K562 (cell line): ENCODE measurements around the gene CCNB1IP1. TPM values are rescaled to one million over a fixed set of nuclear protein-coding genes. Genes with fewer than 3 reads are reported as not detected.

Source experiments
- BCOR ChIP-seq: fragments of 450-650 bp; IDR thresholded peaks from 2 replicates; pipeline ENCODE4 v1.6.1; 2016
- CGGBP1 ChIP-seq: fragments of 250-450 bp; sonication (Bioruptor Pico); IDR thresholded peaks from 2 replicates; pipeline ENCODE4 v1.9.0; 2021; ENCODE audit warnings: mild to moderate bottlenecking
- CREB1 ChIP-seq, 2 experiments: sonication (generic) in 1 of 2; formaldehyde crosslinking in 1 of 2; IDR thresholded peaks; 2 replicates each; pipeline versions ENCODE4 v1.6.1 to v1.8.0; 2012 to 2022; ENCODE audit warnings: inconsistent platforms in 1 of 2, mild to moderate bottlenecking in 1 of 2, missing genetic modification reagents in 1 of 2, moderate library complexity in 1 of 2
- HSF4 ChIP-seq: fragments of 250-450 bp; sonication (Bioruptor Pico); IDR thresholded peaks from 2 replicates; pipeline ENCODE4 v2.1.2; 2022; ENCODE audit warnings: mild to moderate bottlenecking, moderate library complexity, borderline replicate concordance
- IRF1 ChIP-seq: sonication (generic); formaldehyde crosslinking; IDR thresholded peaks from 2 replicates; pipeline ENCODE4 v1.8.0; 2022; ENCODE audit warnings: missing genetic modification reagents, mild to moderate bottlenecking, borderline replicate concordance
- NCOR1 ChIP-seq: fragments of 450-650 bp; IDR thresholded peaks from 2 replicates; pipeline ENCODE4 v1.6.1; 2016; ENCODE audit warnings: mild to moderate bottlenecking, moderate library complexity
- RREB1 ChIP-seq: fragments of 250-450 bp; sonication (Bioruptor Pico); IDR thresholded peaks from 2 replicates; pipeline ENCODE4 v1.4.0; 2020
- SIN3B ChIP-seq: fragments of 450-650 bp; IDR thresholded peaks from 2 replicates; pipeline ENCODE4 v1.6.1; 2017; ENCODE audit warnings: low read depth, mild to moderate bottlenecking, moderate library complexity
- SMARCE1 ChIP-seq: fragments of 450-650 bp; IDR thresholded peaks from 2 replicates; pipeline ENCODE4 v1.7.1; 2016; ENCODE audit warnings: mild to moderate bottlenecking
- TBP ChIP-seq: optimal IDR thresholded peaks from 2 replicates; pipeline ENCODE3; 2011; ENCODE audit warnings: low read depth, low read length, improper control_type of control experiment
- ZNF175 ChIP-seq: fragments of 200-800 bp; sonication (Bioruptor generic); IDR thresholded peaks from 2 replicates; pipeline ENCODE4 v1.6.1; 2016; ENCODE audit warnings: low read depth, mild to moderate bottlenecking, missing genetic modification characterization, missing compliant biosample characterization
- ZNF407 ChIP-seq: fragments of 450-650 bp; IDR thresholded peaks from 2 replicates; pipeline ENCODE4 v1.6.1; 2016; ENCODE audit warnings: low read depth
- ZNF431 ChIP-seq: sonication (generic); formaldehyde crosslinking; IDR thresholded peaks from 2 replicates; pipeline ENCODE4 v1.8.0; 2022; ENCODE audit warnings: mild to moderate bottlenecking, missing genetic modification reagents
- ZNF79 ChIP-seq: fragments of 250-450 bp; sonication (Bioruptor Pico); IDR thresholded peaks from 2 replicates; pipeline ENCODE4 v1.4.0; 2020; ENCODE audit warnings: low read depth, mild to moderate bottlenecking, moderate library complexity
- polyA plus RNA-seq, 8 experiments: library from polyadenylated mRNA; depleted of rRNA in 4 of 8; stranded (reverse) in 5 of 8; unstranded in 3 of 8; fragments of >200 nt; fragmentation: Nextera tagmentation in 2 of 8; fragmentation: Illumina TruSeq in 1 of 8; extraction: Ambion mirVana in 2 of 8; extraction: Trizol in 1 of 8; gene quantifications; 2 replicates each; pipeline versions ENCODE4 v1.2.1 to v1.2.3, GENCODE V29; 2011 to 2014; ENCODE audit warnings: inconsistent platforms in 1 of 8, missing spikeins in 1 of 8
- total RNA-seq, 7 experiments: library from RNA; depleted of rRNA in 6 of 7; stranded (reverse); fragments of >200 nt in 6 of 7; fragmentation: Illumina TruSeq in 2 of 7; extraction: Trizol in 2 of 7; gene quantifications; 2 replicates each; pipeline versions ENCODE4 v1.2.1 to v1.2.3, GENCODE V29; 2011 to 2021; ENCODE audit warnings: low replicate concordance in 1 of 7

The CCNB1IP1 gene
- total and polyA plus RNA-seq, 9 of the 15 experiments (the other 6 are each of a cell fraction or from before 2014, with no cell fraction given) = 51.8 to 152 (median 81.0) TPM

GRCh38 chr14:20262642-20263128, 70.4 kb downstream of the CCNB1IP1 start (continued):
- TF ChIP-seq ZNF407 = no peak
- no peak for TF ChIP-seq ZNF431 (CRISPR knock-in tag)
- no peak for TF ChIP-seq TBP
- no peak for TF ChIP-seq ZNF175 (CRISPR knock-in tag)
- no peak for TF ChIP-seq ZNF79 (CRISPR knock-in tag)
- TF ChIP-seq RREB1 (CRISPR knock-in tag) = no peak
- no peak for TF ChIP-seq NCOR1
- no peak for TF ChIP-seq HSF4 (CRISPR knock-in tag)
- TF ChIP-seq SIN3B = no peak
- TF ChIP-seq CGGBP1 = no peak
- no peak for TF ChIP-seq IRF1 (CRISPR knock-in tag)
- TF ChIP-seq SMARCE1 = peak; percentile 58; the same call in 1 of the 2 replicates
- TF ChIP-seq CREB1 (IDR thresholded peaks at IDR 0.05) = no peak
- TF ChIP-seq CREB1 (CRISPR knock-in tag; IDR thresholded peaks at IDR 0.05) = no peak
- no peak for TF ChIP-seq BCOR
